Measurements from ENCODE around the gene RPUSD4. TPM values are rescaled to one million over a fixed set of nuclear protein-coding genes. Genes with fewer than 3 reads are reported as not detected.

Gene RPUSD4
- total and polyA plus RNA-seq, 11 donors, result 15.4 to 50.0 (median 33.2) TPM

DNA sequence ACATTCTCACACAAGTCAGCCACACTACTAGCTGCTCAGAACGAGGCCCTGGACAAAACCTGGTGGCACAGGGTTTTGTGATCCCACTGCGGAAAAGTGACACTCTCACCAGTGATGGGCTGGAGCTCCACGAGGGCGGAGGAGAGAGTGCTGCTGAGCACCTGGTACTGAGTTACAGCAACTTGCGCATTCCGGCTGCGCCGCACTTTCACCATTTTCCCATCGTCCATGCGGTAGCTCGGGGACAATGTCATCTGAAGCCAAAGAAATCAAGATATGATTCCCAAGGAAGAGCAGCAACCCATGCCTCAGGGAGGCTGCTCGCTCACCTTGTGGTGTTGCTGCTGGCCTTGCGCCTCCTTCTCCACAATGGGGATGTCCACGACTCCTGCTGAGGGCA is 6.1 kb downstream of the RPUSD4 start:
- peaks cover 0 to 38% (median 6%) of the 10 kb centered on the region in 12 donors for H3K4me1 ChIP-seq
- 95 to 98% (median 96%) methylated on average over 14 of the region's 14 CpGs for WGBS, 4 donors
- H3K27ac ChIP-seq, result no peak overlapping the region
- peaks cover 0 to 98% (median 89%) of the 10 kb centered on the region in 9 donors for H3K36me3 ChIP-seq
- no peak for ATAC-seq
- intact Hi-C loops (cut with DNase I), result loop anchor here in 1 of 10 donors (5.0 kb wide), 1 partner anchor 143 kb away; the partner anchor contains the start of gene CDON
- DNase-seq, result no peak
- no peaks in the 10 kb centered on the region for H3K27me3 ChIP-seq
- TF ChIP-seq, protein P1, sequence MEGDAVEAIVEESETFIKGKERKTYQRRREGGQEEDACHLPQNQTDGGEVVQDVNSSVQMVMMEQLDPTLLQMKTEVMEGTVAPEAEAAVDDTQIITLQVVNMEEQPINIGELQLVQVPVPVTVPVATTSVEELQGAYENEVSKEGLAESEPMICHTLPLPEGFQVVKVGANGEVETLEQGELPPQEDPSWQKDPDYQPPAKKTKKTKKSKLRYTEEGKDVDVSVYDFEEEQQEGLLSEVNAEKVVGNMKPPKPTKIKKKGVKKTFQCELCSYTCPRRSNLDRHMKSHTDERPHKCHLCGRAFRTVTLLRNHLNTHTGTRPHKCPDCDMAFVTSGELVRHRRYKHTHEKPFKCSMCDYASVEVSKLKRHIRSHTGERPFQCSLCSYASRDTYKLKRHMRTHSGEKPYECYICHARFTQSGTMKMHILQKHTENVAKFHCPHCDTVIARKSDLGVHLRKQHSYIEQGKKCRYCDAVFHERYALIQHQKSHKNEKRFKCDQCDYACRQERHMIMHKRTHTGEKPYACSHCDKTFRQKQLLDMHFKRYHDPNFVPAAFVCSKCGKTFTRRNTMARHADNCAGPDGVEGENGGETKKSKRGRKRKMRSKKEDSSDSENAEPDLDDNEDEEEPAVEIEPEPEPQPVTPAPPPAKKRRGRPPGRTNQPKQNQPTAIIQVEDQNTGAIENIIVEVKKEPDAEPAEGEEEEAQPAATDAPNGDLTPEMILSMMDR (IDR thresholded peaks at IDR 0.05), result no peak
- no peak for TF ChIP-seq POLR2A (IDR thresholded peaks at IDR 0.05)
- no peaks in the 10 kb centered on the region for H3K9me3 ChIP-seq
- no peak overlapping the region for H3K4me3 ChIP-seq

DNA sequence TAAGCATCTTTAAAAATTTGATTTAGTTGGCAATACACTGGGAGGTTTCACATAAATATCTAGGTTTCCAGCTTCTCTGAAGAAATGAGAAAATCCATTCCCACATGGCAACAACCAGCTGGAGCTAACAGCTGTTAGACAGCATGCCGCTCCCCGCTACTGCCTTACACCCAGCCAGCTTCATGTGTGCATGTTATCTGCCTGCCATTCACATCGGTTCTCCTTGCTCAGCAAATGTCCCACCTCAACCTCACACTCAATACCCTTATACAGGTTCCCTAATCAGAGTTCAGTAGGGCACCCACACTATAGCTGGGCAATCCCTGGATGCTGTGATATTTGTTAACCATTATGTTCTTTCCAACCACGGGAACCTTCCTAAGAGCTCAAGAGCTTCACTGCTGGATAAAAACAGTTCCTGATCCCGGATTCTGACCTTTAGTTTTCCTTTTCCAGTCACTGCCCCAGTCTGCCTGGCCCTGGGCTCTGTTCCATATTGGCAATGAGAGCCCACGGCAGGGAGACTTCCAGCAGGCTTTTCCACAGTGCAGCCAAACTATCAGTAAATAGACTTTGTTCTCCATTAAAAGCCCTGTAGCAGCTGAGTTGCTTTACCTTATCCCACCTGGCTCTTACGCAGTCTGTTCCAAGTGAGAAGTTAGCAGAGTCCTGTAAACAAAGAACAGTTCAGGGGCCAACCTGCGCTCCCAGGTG is 8.6 kb downstream of the RPUSD4 start:
- ATAC-seq, result peak; percentile 72 to 83 (median 76)
- Histone ChIP-seq H3K27ac (peak overlapping the region in 10 of 12 donors; percentile 14 to 74 (median 53)), H3K27me3 (no peaks in the 10 kb centered on the region), H3K36me3 (peaks cover 0 to 100% (median 93%) of the 10 kb centered on the region in 9 donors), H3K4me1 (peaks cover 0 to 35% (median 3%) of the 10 kb centered on the region in 12 donors), H3K9me3 (no peaks in the 10 kb centered on the region), H3K4me3 (no peak overlapping the region)
- 52 to 68% (median 58%) methylated on average over 8 of the region's 8 CpGs for WGBS, 4 donors
- TF ChIP-seq, protein P1 (IDR thresholded peaks at IDR 0.05), result no peak
- no peak for TF ChIP-seq POLR2A (IDR thresholded peaks at IDR 0.05)
- peak in 2 of 5 donors; percentile 59 for DNase-seq
- intact Hi-C loops (cut with DNase I), result no loop called here

DNA sequence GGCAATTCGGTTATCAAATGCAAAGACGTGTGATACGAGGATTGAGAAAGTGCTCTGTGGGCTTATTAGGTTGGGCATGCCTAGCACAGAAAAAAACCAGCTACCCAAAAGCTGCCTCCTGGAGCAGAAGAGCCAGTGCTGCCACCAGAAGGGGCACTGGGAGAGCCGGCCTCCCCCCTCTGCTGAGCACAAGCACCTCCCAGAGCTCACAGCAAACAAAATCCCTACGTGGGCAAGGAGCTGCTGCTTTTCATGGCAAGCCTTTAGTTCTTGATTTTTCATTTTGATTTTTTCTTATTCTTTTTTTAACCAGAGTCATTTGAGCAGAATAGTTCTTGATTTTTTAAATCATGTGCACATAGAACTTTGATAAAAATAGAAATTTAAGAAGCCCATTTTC is 12.8 kb downstream of the RPUSD4 start:
- intact Hi-C loops (cut with DNase I), result loop anchor here in 4 of 10 donors (10.0 kb wide), 1 partner anchor 134 kb away; the partner anchor contains the start of gene CDON (in 4 of the 4)
- no peak for DNase-seq
- Histone ChIP-seq H3K4me1 (peaks cover 0 to 25% (median 5%) of the 10 kb centered on the region in 12 donors), H3K9me3 (peaks cover 0 to 7% (median 0%) of the 10 kb centered on the region in 12 donors), H3K4me3 (no peak overlapping the region), H3K27me3 (no peaks in the 10 kb centered on the region), H3K36me3 (peaks cover 0 to 90% (median 84%) of the 10 kb centered on the region in 9 donors), H3K27ac (no peak overlapping the region)
- WGBS, 4 donors, result 81 to 95% (median 88%) methylated on average over 5 of the region's 5 CpGs
- ATAC-seq, result no peak
- TF ChIP-seq POLR2A (IDR thresholded peaks at IDR 0.05), result no peak
- TF ChIP-seq, protein P1 (IDR thresholded peaks at IDR 0.05), result no peak

DNA sequence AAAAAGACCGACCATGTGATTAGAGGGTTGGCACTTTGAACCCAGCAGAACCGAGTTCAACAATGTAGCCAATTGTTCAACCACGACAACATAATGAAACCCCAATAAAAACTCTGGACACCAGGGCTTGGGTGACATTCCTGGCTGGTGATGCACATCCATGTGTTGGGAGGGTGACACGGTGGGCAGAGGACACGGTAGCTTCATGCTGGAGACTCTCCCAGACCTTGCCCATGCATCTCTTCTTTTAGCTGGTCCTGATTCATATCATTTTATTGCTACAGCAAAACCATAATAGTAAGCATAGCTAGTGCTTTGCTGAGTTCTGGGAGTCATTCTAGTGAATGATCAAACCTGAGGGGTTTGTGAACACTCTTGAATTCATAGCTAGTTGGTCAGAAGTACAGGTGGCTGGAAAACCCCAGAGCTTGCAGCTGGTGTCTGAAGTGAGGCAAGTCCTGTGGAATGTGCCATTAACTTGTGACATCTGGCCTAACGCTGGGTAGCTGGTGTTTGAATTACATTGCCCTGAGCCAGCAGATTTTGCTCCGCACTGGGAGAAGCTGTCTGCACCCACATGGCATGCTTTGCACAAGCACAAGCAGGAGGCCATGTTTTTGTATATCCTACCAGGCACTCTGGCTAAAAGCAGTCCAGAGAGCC is 14.0 kb downstream of the RPUSD4 start:
- ATAC-seq (peak in 2 of 4 donors; percentile 41 to 45), DNase-seq (no peak)
- H3K4me3 ChIP-seq, result no peak overlapping the region
- H3K36me3 ChIP-seq, result peaks cover 0 to 89% (median 80%) of the 10 kb centered on the region in 9 donors
- no peaks in the 10 kb centered on the region for H3K27me3 ChIP-seq
- no peak overlapping the region for H3K27ac ChIP-seq
- 80 to 93% (median 84%) methylated on average over 7 of the region's 7 CpGs for WGBS, 4 donors
- H3K4me1 ChIP-seq, result peaks cover 0 to 15% (median 5%) of the 10 kb centered on the region in 12 donors
- TF ChIP-seq, protein P1 (IDR thresholded peaks at IDR 0.05), result no peak
- no peak for TF ChIP-seq POLR2A (IDR thresholded peaks at IDR 0.05)
- peaks cover 0 to 7% (median 0%) of the 10 kb centered on the region in 12 donors for H3K9me3 ChIP-seq
- intact Hi-C loops (cut with DNase I), result loop anchor here in 4 of 10 donors (10.0 kb wide), 1 partner anchor 133 kb away; the partner anchor contains the start of gene CDON (in 4 of the 4)

Data from heart left ventricle (tissue), 16 donors.